Measurements from ENCODE around the gene ZNF211.

The ZNF211 gene

DNA sequence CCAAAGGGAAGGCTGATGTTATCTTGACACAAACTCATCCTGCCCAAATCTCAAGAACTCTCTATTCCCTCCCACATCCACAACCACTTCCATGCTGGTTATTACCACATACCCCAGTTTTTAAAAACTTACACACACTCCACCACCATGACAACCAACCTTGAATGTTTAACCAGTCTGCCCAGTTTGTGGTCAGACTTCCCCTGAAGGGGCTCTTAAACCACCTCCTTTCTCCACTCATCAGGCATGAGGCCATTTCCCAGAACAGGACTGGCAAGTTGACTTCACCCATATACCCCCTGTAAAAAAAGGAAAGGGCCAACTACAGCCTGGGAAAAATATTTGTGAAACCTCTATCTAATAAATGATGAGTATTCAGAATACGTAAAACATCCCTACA is 23.4 kb downstream of the ZNF211 start:
- no peak for DNase-seq

DNA sequence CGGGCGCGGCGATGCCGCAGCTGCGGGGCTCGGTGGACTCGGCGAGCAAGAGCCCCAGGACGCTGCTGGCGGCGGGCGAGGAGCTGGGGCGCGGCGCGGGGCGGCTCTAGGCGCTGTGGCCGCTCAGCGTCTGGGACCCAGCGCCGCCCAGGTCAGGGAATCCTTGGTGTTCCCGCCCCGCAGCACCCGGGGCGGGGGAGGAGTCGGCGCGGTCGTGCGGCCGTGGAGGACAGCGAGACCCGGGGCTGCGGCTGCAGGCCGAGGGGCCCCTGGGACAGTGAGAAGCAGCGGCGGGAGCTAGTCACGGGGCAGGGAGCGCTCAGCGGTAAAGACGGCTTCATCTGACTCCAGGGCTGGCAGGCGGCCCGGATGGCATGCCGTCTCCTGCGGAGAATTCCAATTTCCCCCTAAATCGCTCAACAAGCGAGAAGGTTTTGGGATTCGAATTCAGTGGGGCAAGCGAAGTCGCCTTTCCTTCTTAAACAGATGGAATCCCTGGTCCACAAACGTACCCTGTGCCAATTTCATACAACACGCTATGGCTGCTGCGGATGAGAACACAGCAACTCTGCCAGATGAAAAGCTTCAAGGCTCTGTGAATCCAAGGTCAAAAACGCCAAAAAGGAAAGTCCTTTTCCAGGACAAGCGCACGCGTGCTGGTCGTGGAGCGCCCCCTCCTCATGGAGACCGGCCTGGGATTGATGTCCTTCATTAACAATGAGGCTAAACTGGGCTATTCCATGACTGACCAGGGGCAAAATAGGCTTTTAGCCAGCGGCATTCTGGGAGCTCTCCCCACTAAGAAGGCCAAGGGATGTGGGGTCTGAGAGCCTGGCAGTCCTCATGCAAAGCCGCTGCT is 31.5 kb downstream of the ZNF211 start:
- no peak for DNase-seq

DNA sequence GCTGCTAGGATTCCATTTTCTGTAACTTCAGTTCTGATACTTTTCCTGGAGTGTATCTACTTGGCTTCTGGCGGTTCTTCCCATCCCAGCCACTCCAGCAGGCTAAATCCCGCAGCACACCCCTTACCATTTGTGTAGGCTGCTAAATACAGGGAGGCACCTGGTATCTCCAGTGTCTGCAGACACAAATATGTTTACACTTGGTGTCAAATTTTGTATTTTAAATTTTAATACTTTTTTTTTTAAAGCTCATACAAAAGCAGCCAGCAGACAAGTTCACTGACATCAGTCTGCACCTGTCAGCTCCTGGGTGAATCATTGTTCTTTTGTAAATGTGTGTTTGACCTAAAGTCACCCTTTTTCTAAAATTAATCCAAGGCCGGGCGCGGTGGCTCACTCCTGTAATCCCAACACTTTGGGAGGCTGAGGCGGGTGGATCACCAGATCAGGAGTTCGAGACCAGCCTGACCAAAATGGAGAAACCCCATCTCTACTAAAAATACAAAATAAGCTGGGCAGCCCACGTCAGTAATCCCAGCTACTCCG is 32.4 kb downstream of the ZNF211 start:
- DNase-seq, result no peak

DNA sequence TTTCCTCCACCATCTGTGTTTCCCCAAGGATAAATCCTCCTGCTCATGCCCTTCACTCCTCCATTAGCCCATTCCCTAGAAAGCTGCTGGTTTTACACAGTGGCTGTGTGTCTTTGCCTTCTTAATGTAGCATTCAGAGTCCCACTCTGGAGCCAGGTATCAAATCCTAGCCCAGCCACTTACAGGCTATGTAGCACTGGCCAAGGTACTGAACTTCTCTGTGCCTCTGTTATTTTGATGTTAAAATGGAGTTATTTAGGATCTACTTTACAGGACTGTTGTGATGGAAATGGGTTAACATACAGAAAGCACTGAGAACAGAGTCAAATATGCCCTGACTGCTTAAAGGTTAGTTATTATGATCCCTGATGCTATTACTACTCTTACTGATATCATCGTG is 34.3 kb downstream of the ZNF211 start:
- DNase-seq, result no peak

DNA sequence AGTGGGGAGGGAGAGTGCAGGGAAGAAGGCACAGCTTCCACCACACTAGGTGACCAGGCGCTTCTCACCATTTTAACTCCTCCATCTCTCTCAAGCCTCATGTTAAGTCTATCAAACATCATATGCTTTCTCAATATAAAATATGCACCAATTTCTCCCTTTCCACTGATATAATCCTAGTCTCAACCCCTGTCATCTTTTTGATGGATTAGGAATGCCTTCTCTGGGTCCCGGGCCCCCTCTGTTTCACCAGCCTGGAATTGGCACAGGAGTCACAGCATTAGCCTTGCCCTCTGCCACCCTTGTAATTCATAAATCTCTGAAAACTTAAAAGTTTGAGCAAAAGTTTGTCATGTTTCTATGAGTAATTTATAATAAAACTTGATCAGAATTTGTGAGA is 35.7 kb downstream of the ZNF211 start, which contains the start of gene ZSCAN4:
TSS of gene ZSCAN4 (plus strand) at position 301 of the 400 bp plus-strand sequence. CDS start 7,211 bp downstream, outside the sequence.
- DNase-seq, result no peak

DNA sequence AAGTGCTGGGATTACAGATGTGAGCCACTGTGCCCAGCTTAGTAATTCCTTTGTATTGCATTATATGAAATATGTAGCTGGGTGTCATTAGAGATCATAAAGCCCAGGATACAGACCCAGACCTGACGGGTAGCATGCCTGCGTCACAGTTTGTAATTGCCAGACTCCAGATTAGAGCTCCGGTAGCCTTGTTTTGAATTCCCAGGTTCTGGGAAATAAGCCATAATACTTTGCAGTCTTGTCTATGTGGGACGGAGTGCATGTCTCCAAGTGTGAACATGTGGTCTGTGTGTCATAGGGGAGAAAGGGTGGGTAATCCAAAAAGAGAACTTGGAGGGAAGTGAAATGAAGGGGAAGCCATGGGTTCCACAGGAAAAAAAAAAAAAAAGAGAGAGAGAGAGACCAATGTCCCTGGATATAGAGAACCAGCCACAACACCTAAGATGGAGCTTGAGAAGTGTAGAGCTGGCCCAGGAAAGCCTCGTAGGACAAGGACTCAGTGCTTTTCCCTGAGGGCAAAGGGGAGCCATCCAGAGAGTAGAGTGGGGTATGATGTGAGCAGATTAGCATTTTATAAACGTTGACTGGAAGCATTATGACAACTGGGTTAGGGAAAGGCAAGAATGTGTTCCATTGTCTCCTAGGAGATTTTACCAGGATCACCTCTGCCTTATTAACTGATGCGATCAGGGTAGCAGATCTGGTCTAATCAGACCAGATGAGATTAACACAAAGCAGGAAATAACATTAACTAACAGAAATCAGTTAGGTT is 38.3 kb downstream of the ZNF211 start:
- no peak for DNase-seq

DNA sequence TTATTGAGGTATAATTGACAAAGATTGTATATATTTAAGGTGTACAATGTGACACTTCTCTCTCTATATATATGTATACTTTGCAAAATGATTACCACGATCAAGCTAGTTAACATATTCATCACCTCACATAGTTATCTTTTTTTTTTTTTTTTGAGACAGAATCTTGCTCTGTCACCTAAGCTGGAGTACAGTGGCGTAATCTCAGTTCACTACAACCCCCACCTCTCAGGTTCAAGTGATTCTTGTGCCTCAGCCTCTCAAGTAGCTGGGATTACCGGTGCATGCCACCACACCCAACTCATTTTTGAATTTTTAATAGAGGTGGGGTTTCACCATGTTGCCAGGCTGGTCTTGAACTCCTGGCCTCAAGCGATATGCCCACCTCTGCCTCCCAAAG is 39.5 kb downstream of the ZNF211 start:
- no peak for DNase-seq

DNA sequence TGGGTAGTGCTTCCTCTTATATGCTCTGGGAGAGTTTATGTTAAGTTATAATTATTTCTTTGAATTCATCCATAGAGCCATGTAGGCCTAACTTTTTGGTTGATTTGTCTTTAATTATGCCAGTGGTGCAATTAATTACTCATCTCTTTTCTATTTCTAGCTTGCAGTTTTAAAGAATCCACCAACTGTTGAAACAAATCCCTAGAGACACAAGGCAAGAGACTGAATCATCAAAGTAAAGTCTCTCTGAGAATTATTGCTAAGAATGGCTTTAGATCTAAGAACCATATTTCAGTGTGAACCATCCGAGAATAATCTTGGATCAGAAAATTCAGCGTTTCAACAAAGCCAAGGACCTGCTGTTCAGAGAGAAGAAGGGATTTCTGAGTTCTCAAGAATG is 42.9 kb downstream of the ZNF211 start:
- no peak for DNase-seq

DNA sequence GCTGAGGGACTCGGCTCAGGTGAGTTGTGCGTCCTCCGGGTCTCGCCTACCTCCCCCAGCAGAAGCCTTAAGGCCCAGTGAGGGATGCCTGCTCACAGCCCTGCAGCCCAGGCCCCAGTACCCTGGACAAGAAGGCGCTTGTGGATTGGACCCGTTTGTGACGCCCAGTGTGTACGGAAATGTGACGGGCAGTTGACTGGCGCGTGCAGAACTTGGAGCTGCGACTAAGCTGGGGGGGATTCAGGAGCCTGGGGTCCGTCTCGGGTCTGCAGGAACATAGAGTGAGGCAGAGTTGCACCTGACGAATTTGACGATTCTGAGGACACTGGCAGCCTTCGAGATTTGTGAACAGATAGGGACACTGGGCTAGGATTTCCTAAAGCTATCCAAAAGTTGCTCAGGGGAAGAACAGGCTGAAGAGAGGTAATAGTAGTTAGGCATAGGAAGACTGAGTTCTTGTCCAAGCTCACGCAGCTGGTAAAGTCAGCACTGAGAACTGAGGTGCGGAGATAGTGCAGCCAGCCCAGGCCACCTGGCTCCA is 49.3 kb downstream of the ZNF211 start:
- DNase-seq, result no peak

DNA sequence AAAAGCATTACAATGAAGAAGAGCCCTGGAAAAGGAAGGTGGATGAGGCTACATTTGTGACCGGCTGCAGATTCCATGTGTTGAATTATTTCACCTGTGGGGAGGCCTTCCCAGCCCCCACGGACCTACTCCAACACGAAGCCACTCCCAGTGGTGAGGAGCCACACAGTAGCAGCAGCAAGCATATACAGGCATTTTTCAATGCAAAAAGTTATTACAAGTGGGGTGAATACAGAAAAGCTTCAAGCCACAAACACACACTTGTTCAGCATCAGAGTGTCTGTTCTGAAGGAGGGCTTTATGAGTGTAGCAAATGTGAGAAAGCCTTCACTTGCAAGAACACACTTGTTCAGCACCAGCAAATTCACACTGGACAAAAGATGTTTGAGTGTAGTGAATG is 53.8 kb downstream of the ZNF211 start:
- no peak for DNase-seq

DNA sequence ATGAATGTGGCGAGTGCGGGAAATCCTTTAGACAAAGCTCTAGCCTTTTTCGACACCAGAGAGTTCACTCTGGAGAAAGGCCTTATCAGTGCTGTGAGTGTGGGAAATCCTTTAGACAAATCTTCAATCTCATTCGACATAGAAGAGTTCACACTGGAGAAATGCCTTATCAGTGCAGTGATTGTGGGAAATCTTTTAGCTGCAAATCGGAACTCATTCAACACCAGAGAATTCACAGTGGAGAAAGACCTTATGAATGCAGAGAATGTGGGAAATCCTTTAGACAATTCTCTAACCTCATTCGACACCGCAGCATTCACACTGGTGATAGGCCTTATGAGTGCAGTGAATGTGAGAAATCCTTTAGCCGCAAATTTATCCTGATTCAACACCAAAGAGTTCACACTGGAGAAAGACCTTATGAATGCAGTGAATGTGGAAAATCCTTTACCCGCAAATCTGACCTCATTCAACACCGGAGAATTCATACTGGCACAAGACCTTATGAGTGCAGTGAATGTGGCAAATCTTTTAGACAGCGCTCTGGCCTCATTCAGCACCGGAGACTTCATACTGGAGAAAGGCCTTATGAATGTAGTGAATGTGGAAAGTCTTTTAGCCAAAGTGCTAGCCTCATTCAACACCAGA is 54.5 kb downstream of the ZNF211 start:
- no peak for DNase-seq

DNA sequence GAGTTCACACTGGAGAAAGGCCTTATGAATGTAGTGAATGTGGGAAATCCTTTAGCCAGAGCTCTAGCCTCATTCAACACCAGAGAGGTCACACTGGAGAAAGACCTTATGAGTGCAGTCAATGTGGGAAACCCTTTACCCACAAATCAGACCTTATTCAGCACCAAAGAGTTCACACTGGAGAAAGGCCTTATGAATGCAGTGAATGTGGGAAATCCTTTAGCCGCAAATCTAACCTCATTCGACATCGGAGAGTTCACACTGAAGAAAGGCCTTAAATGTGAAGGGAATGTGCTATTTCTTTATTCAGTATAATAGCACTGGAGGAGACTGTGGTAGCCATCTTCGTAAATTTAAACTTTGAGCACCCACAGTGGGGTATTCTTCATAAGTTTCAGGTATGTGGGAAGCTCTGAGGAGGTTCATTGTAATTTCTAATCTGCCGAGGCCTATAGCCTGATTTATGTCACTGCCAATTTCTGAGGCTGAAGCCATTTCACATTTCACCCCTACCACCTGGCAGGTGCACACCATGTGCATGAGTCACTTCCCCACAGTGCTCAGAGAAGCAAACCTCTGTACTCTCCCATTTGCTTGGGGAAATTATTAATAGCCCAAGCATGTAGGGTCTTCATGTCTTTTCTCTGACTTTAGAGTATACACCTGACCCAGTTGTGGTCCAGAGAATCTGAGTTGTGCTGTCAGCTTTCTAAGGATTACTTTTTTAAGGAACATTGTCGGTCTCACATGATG is 55.2 kb downstream of the ZNF211 start:
- DNase-seq, result no peak

DNA sequence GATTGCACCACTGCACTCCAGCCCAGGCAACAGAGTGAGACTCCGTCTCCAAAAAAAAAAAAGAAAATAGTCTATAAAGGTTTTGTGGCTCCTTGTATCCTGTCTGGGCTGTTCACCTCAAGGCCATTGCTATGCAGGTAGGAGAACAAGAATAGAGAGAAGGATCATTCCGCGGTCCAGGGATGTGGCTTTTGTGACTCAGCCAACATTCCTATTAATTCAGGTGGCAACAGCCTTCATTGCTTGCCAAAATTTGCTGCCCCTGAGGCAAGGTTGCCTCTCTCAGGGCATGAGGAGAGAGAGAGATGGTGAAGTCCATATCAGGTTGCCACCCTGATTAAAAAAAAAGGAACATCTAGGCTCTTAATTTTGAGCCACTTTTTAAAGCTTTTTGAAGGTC is 56.8 kb downstream of the ZNF211 start:
- DNase-seq, result no peak
